ENCODE results near the gene MYLK.

MYLK gene

GRCh38 chr3:123734527-123734902 lies 149.6 kb downstream of the MYLK start:
- TF ChIP-seq CTCF (IDR thresholded peaks at IDR 0.05; ENCODE audit: low read depth, low read length), result no peak
- no peak overlapping the region for H3K4me3 ChIP-seq (replicated peaks in 1 of 2; ENCODE audit: low read depth in 2 of 2, low read length in 2 of 2)
- no peak for DNase-seq (ENCODE audit: low read depth in 2 of 2)

GRCh38 chr3:123733805-123734526 lies 150.2 kb downstream of the MYLK start:
- H3K4me3 ChIP-seq (replicated peaks in 1 of 2; ENCODE audit: low read depth in 2 of 2, low read length in 2 of 2), result no peak overlapping the region
- no peak for TF ChIP-seq CTCF (IDR thresholded peaks at IDR 0.05; ENCODE audit: low read depth, low read length)
- peak; percentile 37 to 90 for DNase-seq (ENCODE audit: low read depth in 2 of 2)

- no peak for TF ChIP-seq CTCF (IDR thresholded peaks at IDR 0.05; ENCODE audit: low read depth, low read length)
- no peak overlapping the region for H3K4me3 ChIP-seq (replicated peaks in 1 of 2; ENCODE audit: low read depth in 2 of 2, low read length in 2 of 2)
- DNase-seq (ENCODE audit: low read depth in 2 of 2), result no peak
Measured at GRCh38 chr3:123733341-123733740, 150.8 kb downstream of the MYLK start.

GRCh38 chr3:123732447-123732846 lies 151.7 kb downstream of the MYLK start:
- peak in 1 of 2 donors; percentile 74 for DNase-seq (ENCODE audit: low read depth in 2 of 2)
- H3K4me3 ChIP-seq (replicated peaks in 1 of 2; ENCODE audit: low read depth in 2 of 2, low read length in 2 of 2), result no peak overlapping the region
- no peak for TF ChIP-seq CTCF (IDR thresholded peaks at IDR 0.05; ENCODE audit: low read depth, low read length)

GRCh38 chr3:123730829-123731228 lies 153.3 kb downstream of the MYLK start:
- TF ChIP-seq CTCF (IDR thresholded peaks at IDR 0.05; ENCODE audit: low read depth, low read length), result no peak
- no peak overlapping the region for H3K4me3 ChIP-seq (replicated peaks in 1 of 2; ENCODE audit: low read depth in 2 of 2, low read length in 2 of 2)
- no peak for DNase-seq (ENCODE audit: low read depth in 2 of 2)

GRCh38 chr3:123728991-123729390 lies 155.1 kb downstream of the MYLK start:
- no peak for TF ChIP-seq CTCF (IDR thresholded peaks at IDR 0.05; ENCODE audit: low read depth, low read length)
- no peak for DNase-seq (ENCODE audit: low read depth in 2 of 2)
- H3K4me3 ChIP-seq (replicated peaks in 1 of 2; ENCODE audit: low read depth in 2 of 2, low read length in 2 of 2), result no peak overlapping the region

- peak; percentile 32 to 70 for DNase-seq (ENCODE audit: low read depth in 2 of 2)
- H3K4me3 ChIP-seq (replicated peaks in 1 of 2; ENCODE audit: low read depth in 2 of 2, low read length in 2 of 2), result no peak overlapping the region
- no peak for TF ChIP-seq CTCF (IDR thresholded peaks at IDR 0.05; ENCODE audit: low read depth, low read length)
Measured at GRCh38 chr3:123728014-123728413, 156.1 kb downstream of the MYLK start.

Data from cardiac fibroblast (primary cell).